Lower lobe of right lung (tissue), 2 donors: ENCODE data around the gene COPG1. TPM values are rescaled to one million over a fixed set of nuclear protein-coding genes. Genes with fewer than 3 reads are reported as not detected.

ENCODE experiments used
- ATAC-seq, 2 donors: fragments of 200-7000 bp; cut with Tn5 transposase; one replicate each; pipeline ENCODE4 v1.9.1; 2020 to 2022; ENCODE audit warnings: mild to moderate bottlenecking in 2 of 2, moderate library complexity in 2 of 2
- DNase-seq: peaks from one replicate; pipeline ENCODE4 v3.0.0-alpha.2; 2020
- H3K27ac ChIP-seq: fragments of 200-600 bp; one replicate; pipeline ENCODE4 v1.8.0; 2022
- H3K27me3 ChIP-seq: fragments of 200-600 bp; one replicate; pipeline ENCODE4 v1.8.0; 2022; ENCODE audit warnings: low read depth
- H3K36me3 ChIP-seq: fragments of 200-600 bp; one replicate; pipeline ENCODE4 v1.8.0; 2022; ENCODE audit warnings: mild to moderate bottlenecking
- H3K4me1 ChIP-seq: fragments of 200-600 bp; one replicate; pipeline ENCODE4 v1.8.0; 2022
- H3K4me3 ChIP-seq: fragments of 200-600 bp; one replicate; pipeline ENCODE4 v1.8.0; 2022; ENCODE audit warnings: mild to moderate bottlenecking
- H3K9me3 ChIP-seq: fragments of 200-600 bp; one replicate; pipeline ENCODE4 v1.8.0; 2022
- CTCF ChIP-seq: fragments of 200-600 bp; IDR thresholded peaks from one replicate; pipeline ENCODE4 v1.8.0; 2022; ENCODE audit warnings: antibody characterized with exemption, mild to moderate bottlenecking
- intact Hi-C: fragments of 100-400 bp; cut with DNase I; formaldehyde crosslinking; loops from one replicate; pipeline ENCODE4 v1.11.0; 2022
- microRNA-seq: library from miRNA; unstranded; fragments of <30 nt; microRNA quantifications from one replicate; pipeline ENCODE4 v1.2.0, GENCODE V29; 2020; ENCODE audit warnings: borderline number of aligned reads
- total RNA-seq: library from RNA; stranded (reverse); fragmentation: NEBNext Ultra II Directional; extraction: Animal tissue kit (Norgen Biotek cat#: 25700); gene quantifications from one replicate; pipeline ENCODE4 v1.2.1, GENCODE V29; 2021
- donor health status: DM: no; HTN: yes; CAD: no; lungs with severe emphysema.

Gene COPG1
- total RNA-seq, 1 donor from 2014 or later = 150 TPM

- TF ChIP-seq CTCF = no peak
- Histone ChIP-seq H3K4me3 (no peak overlapping the region), H3K27ac (no peak overlapping the region), H3K27me3 (no peaks in the 10 kb centered on the region), H3K4me1 (no peaks in the 10 kb centered on the region), H3K9me3 (no peaks in the 10 kb centered on the region), H3K36me3 (no peaks in the 10 kb centered on the region)
- intact Hi-C loops = no loop called here
- no peak for DNase-seq
- no peak for ATAC-seq
Measured at GRCh38 chr3:129325383-129325782, 76.0 kb downstream of the COPG1 start.

- H3K27me3 ChIP-seq = no peaks in the 10 kb centered on the region
- no peak for ATAC-seq
- no peak for TF ChIP-seq CTCF
- DNase-seq = no peak
- H3K36me3 ChIP-seq = no peaks in the 10 kb centered on the region
- no peaks in the 10 kb centered on the region for H3K9me3 ChIP-seq
- H3K4me3 ChIP-seq = no peak overlapping the region
- intact Hi-C loops = no loop called here
- H3K4me1 ChIP-seq = no peaks in the 10 kb centered on the region
- no peak overlapping the region for H3K27ac ChIP-seq
Measured at GRCh38 chr3:129326138-129326537, 76.7 kb downstream of the COPG1 start.

GRCh38 chr3:129326595-129326994, 77.2 kb downstream of the COPG1 start:
- no peak for ATAC-seq
- intact Hi-C loops = no loop called here
- H3K36me3 ChIP-seq = no peaks in the 10 kb centered on the region

More at GRCh38 chr3:129326595-129326994, 77.2 kb downstream of the COPG1 start:
- TF ChIP-seq CTCF = no peak
- Histone ChIP-seq H3K4me1 (no peaks in the 10 kb centered on the region), H3K27ac (no peak overlapping the region), H3K27me3 (no peaks in the 10 kb centered on the region), H3K4me3 (no peak overlapping the region), H3K9me3 (no peaks in the 10 kb centered on the region)
- DNase-seq = no peak

Small RNA genes lying within 50 kb of the gene (microRNA-seq; reads per million reads assigned to microRNA genes)
- gene MIR6826 = not detected

Other genes with a start within 250 kb of the COPG1 start
- gene EFCC1, start 248.3 kb upstream of the COPG1 start, total RNA-seq = 12.1 TPM
- gene GP9, start 188.8 kb upstream of the COPG1 start, total RNA-seq = 2.6 TPM
- 29.9 TPM for gene RAB43, start 127.8 kb upstream of the COPG1 start, total RNA-seq
- 31.0 TPM for gene ISY1, start 88.5 kb upstream of the COPG1 start, total RNA-seq
- gene CNBP, start 65.7 kb upstream of the COPG1 start, total RNA-seq = 298 TPM
- 28.1 TPM for gene HMCES, start 29.3 kb downstream of the COPG1 start, total RNA-seq
- gene EFCAB12, start 179.0 kb downstream of the COPG1 start, total RNA-seq = 4.8 TPM
- 38.8 TPM for gene MBD4, start 190.3 kb downstream of the COPG1 start, total RNA-seq
- gene IFT122, start 190.6 kb downstream of the COPG1 start, total RNA-seq = 29.9 TPM